Measurements from ENCODE around the gene NKX6-2.

- TF ChIP-seq POLR2A (IDR thresholded peaks at IDR 0.05; ENCODE audit: low read depth) (no peak), CTCF (IDR thresholded peaks at IDR 0.05) (no peak), EP300 (IDR thresholded peaks at IDR 0.05) (no peak), POLR2AphosphoS5 (IDR thresholded peaks at IDR 0.05) (no peak)
Observed at GRCh38 chr10:132829403-132829802, 43.5 kb upstream of the NKX6-2 start.
